ENCODE measurements around the gene STX18.

The STX18 gene

DNA sequence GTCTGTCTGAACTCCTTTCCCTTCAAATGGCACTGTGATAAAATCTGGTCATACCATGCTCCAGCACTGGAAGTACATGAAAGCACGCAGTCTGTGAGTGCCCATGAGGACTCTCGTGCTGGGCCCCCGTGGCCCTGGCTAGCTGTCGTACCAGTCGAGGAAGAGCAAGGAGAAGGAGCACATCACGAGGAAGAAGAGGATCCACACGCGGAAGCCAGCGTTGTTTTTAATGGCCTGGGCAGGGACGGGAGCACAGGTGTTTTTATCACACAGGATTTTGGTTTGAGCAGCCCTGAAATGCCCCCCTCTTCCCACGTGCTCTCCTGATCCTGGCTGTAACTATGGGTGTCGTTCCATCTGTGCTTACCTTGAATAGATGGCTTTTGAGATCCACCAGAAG, 122.0 kb downstream of the STX18 start:
- DNase-seq (ENCODE audit: low spot score) = no peak

DNA sequence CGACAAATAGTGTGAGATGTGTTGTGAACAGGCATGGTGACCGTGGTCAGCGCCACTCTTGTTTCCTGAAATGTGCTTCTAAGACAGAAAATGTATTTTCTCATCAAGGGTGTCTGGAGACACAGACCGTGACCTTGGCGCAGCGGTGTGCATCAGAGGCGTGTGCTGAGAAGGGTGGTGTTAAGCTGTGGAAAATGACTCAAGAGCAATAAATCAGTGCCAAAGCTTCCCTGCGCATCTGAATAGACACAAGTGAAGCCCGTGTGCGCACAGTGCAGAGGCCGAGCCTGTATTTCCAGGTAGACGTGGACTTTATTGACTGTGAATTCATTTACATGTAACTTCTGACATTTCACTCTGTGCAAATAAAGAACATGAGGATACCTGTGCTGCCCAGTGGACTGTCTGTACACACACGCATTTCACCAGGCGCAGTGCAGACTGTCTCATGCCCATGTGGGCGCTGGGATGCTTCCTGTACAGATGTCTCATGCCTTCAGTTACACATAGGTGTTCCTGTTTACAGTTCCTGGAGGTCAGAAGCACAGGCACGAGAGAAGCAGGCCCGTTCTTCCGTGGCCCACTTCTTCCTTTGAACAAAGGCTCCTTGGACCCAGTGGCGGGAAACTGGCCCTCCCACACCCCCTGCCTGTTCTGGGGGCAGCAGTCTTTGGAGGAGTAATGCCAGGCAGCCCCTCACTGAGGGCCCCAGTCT, 123.0 kb downstream of the STX18 start:
- no peak for DNase-seq (ENCODE audit: low spot score)

DNA sequence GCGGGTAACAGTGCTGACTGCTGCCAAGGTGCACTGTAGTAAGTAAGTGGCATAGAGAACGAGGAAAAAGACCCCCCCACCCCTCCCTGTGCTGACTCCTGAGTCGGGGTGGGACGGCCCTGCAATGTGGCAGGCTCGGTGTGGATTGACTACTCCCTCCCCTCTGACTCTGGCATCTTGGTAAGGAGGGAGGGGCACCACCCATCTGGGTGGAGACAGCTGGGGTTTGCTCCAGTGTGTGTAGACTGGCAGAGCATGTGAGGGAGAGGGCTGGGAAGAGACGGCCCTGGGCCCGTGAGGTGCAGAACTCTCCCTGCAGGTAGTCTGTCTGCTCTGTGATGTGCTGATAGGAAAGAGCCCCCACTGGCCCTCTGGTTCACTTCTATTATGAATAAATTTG, 124.0 kb downstream of the STX18 start:
- no peak for DNase-seq (ENCODE audit: low spot score)

DNA sequence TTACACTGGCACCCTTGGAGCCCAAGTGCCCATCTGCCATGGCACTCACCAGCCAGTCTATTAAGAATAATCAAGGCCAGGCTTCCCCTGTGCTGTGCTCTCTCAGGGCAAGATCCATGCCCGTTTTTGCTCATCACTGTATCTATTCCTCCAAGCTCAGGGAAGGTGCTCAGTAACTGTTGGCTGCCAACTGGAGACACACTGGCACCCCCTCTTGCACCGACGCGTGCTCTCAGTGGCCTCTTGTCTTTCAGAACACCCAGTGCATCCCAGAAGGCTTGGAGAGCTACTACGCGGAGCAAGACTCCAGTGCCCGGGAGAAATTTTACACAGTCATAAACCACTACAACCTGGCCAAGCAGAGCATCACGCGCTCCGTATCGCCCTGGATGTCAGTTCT, 124.9 kb downstream of the STX18 start:
- no peak for DNase-seq (ENCODE audit: low spot score)

DNA sequence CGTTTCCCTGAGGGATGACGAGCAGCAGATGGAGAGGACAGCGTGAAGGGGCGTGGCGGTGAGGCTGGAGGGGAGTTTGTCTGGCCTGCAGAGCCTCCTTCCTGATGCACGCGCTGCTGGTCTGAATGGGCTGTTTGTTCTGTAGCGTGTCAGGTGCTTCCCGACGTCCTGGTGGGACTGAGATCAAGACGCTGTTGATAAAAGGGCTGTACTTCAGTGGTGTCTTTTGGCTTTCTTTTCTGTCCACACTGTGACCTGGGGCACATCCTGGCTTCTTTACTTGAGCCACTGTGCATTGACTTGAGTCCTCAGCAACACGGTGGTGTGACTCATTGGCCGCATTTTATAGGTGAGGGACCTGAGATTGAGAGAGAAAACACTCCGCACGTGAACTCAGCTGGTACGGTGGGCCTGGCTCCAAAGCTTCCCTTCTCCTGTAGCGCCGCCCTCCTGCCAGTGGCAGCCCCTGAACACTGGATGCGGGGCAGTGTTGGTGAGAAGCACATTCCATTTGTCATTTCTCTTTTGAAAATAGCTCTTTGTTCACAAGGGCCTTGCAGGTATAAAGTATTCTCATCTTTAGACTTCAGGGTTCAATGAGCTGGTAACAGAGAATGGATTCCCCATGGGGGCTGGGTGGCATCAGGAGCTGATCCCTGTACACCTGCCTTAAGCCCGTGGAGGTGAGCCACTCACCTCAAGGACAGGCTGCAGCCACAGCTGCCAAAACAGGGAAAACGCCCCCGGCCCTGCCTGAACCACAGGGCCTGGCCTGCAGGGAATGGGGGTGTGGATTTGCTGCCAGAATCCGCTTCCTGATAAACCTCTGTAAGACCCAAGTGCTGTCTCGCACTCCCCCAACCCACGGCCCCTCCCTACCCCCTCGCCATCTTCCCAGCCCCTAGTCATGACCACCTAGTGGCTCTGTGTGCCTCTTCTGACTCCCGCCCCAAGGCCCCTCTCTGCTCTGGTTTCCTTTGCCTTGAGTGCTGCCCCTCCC, 125.7 kb downstream of the STX18 start:
- no peak for DNase-seq (ENCODE audit: low spot score)

DNA sequence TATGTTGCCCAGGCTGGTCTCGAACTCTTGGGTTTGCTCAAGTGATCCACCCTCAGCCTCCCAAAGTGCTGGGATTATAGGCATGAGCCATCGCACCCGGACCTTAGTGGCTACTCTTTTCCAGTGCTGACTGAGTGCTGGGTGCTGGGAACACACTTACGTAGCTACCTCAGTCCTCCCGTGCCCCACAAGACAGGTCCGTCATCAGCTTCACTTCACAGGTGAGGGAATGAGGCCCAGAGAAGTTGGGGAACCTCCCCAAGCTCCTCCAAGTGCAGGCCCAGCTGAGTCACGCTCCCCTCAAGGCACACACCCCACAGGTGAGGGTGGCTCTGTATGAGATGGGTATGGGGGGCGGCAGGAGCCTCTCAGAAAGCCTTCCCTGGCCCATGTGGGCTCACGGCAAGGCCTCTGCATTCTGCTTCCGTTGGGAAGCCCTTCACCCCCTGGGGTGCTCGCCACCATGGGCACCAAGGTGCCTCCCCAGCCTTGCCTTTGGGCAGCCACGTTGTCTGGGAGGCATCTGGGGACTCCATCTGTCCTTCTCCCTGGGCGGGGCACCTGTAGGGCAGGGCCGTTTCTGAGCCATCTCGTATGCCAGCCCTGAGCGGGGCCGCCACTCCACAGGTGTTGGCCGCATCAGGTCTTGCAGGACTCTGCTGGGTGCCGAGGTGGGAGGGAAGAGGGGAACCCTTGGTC, 126.6 kb downstream of the STX18 start:
- no peak for DNase-seq (ENCODE audit: low spot score)

DNA sequence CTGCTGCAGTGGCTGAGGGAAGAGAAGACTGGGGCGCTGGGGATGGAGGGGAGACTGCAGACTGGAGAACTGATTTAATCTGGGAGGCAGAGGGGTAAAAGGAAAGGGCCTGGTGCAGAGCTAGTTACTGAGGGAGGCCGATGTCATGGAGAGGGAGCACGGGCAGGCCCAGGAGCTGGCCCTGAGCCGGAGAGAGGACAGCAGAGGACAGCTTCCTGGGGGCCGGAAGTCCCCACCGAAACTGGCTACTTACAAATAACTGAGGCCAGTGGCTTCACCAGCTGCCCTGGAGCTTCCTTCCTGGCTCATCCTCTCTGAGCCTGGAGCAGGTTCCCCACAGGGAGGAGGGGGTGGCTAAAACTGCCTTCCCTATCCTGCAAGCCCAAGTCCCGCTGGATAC, 128.0 kb downstream of the STX18 start:
- DNase-seq (ENCODE audit: low spot score) = no peak

DNA sequence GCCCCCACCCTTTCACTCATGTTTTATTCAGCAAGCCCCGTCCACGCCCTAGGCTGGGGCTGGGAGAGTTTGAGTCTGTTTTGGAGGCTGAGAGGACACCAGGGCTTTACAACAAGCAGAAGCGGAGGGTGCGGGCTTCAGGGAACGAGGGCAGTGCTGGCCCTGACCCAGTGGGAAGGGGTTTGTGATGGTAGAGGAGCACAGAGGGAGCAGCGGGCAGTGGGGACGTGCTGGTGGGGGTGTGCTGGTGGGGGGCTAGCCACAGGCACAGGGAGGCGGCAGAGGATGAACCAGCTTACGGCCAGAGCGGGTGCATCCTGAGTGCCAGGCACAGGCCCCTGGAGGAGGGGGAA, 128.5 kb downstream of the STX18 start:
- DNase-seq (ENCODE audit: low spot score) = no peak

DNA sequence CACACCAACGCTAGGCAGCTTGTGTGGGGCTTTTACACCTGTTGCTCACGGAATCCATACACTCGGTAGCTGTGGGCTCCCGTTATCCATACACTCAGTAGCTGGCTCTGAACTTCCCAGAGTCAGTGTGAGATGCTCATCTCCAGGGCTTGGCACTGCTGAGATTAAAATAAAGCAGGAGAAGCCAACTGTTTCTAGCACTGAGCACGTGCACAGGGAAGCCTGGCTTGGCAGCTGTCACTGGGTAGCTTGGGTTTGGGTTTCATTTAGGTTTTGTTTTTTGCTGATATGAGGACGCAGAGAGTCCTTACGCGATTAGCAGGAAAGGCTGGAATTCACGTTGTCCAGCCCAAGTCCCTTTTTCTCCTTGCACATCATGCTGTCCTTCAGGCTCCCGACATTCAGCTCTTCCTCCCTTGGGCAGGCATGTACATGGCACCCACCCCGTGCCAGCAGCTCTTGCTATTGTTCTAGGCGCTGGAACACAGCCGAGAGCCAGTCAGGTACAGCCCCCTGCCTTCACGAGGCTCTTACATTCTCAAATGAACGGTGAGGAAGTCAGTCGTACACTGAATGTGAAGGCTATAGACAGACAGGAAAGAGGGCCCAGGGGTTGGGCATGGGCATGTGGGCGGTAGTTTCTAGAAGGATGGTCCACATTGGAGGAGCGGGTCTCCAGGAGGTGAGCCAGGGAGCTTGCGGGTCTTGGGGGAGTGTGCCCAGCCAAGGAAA, 129.0 kb downstream of the STX18 start:
- DNase-seq (ENCODE audit: low spot score) = no peak

DNA sequence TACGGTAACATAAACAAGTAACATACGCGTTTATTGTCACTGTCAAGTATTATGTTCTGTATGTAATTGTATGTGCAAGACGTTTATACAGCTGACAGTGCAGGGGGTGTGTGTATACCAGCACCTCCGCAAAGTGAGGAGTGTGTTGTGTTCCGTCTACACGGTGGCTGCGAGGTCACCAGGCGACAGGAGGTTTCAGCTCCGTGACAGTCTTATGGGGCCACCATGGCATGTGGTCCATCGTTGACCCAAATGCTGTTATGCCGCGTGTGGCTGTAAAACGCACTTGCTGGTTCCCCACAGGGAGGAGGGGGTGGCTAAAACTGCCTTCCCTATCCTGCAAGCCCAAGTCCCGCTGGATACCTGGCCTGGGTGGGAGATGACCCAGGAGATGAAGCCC, 129.9 kb downstream of the STX18 start:
- DNase-seq (ENCODE audit: low spot score) = no peak

DNA sequence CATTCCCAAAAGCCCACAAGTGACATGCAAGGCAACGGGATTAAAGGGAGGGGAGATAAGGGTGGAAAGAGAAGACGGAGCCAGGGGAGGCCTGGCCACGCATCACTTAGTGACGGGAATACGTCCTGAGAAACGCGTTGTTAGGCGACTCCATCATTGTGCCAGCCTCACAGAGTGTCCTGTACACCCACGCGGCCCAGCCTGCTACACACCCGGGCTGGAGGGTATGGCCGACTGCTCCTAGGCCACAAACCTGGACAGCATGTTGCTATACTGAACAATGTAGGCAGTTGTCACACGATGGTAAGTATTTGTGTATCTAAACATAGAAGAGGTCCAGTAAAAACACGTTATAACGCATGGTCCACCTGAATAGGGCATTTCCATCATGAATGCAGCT, 131.6 kb downstream of the STX18 start:
- DNase-seq (ENCODE audit: low spot score) = no peak

DNA sequence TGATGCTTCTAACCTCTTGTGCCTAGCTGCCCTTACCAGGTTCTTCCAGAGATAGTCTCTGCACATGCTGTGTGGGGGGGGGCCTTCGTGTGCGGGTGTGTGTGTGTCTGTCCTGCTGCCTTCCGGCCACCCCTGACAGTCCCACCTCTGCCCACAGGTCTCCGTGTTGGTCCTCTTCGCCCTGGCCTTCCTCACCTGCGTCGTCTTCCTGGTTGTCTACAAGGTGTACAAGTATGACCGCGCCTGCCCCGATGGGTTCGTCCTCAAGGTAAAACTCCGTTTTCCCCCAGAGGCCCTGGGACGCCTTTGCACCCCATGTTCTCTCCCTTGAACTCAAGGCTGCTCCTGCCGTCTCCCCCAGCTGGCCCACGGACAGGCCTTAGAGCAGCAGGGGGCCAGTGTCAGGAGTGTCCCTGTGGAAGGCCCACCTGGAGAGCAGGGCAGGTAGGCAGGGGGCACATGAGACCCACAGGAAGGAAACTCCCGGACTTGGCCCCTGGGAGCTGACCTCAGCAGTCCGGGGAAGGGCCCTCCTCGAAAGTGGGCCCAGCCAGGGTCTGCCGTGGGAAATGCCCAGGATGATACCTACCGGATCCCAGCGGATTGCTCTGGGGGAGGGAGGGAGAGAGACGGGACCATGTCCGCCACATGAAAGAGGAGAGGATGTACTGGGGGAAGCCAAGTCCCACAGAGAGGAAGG, 132.3 kb downstream of the STX18 start:
- DNase-seq (ENCODE audit: low spot score) = no peak

DNA sequence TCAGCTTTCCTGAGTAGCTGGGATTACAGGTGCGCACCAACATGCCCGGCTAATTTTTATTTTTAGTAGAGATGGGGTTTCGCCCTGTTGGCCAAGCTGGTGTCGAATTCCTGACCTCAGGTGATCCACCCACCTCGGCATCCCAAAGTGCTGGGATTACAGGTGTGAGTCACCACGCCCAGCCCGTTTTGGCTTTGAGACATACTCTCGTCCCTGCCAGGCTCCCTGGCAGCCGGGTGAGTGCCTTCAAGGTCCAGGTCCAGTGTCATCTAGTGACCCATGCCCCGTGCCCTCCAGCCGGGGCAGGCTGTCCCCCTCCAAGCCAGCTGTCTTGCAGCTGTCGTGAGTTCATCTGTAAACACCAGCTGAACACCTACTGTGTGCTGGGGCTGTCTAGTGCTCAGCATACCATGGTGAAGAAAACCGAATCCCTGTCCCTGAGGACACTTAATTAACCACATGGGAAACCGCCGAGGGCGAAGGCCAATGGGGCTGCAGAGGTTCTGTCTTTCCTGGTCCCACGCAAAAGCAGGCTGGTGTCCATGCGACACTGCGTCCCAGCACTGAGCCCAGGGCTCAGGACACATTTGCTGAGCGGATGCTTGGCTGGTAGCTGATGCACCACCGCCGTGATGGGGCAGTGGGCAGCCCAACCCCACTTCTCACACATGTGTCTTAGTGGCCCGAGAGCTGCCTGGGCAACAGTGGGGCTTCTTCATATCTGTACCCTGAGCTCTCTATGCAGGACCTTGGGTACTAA, 133.1 kb downstream of the STX18 start:
- no peak for DNase-seq (ENCODE audit: low spot score)

DNA sequence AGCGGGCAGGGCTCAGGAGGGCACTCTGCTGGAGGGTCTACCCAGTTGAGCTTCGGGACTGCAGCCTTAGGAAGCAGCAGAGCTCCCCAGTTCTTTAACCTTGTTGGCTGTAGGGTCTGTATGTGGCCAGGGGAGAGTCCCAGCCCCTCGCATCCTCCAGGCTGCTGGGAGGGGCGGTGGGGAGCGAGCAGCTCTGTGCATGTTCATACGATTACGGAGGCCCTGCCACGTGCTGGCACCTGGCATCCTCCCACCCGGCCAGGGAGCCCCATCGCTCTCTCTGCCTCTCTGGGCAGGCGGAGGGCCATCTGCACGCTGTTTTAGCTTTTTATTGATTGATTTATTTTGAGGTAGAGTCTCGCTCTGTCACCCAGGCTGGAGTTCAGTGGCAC, 133.7 kb downstream of the STX18 start:
- no peak for DNase-seq (ENCODE audit: low spot score)

DNA sequence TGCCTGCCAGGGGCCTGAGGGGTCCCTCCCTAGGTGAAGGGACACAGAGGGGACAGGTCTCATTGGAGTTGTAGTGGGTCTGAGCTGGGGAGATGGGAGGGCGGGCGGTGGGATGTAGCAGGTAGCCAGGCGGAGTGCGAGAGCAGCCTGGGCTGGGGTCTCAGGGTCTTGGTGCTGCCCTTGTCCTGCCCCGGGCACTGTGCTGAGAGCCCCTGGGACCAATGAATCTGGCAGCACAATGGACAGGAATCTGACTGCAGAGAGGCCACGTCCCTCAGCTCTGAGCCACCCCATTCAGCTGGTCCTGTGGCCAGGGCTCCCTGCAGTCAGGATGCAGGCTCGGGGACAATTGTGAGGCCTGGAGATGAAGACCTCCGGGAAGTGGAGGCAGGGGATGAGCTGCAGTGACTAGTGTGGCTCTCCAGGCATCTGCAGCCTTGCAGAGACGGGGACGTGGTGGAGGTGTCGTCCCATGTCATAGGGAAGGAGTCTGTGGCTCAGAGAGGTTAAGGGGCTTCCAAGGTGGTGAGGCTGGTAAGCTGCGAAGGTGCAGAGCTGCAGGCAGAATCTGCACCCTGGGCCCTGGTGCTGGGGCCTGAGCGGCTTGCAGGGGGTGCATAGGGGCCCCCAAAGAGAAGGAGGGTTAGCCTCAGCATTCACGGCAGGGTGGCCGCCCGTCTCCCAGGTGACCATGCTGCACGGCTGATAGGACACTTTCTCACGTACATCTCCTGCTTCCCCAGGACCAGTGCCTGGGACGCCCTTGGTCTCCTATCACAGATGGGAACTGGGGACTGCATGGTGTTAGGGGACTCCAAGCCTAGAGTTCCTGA, 134.3 kb downstream of the STX18 start:
- DNase-seq (ENCODE audit: low spot score) = no peak

DNA sequence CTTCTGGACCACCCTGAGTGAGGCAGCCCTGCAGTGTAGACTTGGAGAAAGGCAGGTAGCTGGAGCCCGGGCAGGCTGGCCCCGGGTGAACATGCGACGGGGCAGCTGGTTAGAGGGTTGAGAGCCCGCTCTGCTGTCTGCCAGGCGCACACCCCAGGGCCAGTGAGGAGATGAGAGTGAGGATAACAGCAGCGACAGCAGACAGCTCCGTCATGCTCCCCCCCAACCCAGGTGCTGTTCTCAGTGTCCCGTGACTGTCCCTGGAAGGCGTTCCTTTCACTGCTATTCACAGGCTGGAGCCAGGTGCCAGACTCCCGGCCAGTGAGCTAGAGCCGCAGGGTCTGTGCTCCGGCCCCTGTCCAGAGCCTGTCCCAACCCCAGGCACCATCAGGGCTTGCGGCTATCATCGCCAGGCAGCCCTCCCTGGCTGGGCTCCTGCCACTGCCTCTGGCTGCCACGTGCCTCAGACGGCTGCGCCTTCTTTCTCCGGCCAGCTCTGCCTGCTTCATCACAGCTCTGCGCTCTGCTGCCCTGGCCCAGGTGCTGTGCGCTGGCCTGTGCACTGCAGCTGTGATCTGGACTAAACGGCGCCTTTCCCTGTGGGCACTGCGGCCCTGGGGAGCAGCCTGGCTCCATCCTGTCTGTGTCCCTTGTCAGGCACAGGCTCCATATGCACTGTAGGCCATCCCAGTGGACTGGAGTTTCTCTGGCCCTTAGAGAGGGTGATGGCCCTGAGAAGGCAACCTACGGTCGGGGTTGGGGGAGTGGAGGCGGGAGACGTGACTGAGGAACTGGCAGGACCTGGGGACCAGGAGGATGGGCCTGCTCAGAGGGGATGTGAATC, 135.2 kb downstream of the STX18 start:
- DNase-seq (ENCODE audit: low spot score) = no peak

DNA sequence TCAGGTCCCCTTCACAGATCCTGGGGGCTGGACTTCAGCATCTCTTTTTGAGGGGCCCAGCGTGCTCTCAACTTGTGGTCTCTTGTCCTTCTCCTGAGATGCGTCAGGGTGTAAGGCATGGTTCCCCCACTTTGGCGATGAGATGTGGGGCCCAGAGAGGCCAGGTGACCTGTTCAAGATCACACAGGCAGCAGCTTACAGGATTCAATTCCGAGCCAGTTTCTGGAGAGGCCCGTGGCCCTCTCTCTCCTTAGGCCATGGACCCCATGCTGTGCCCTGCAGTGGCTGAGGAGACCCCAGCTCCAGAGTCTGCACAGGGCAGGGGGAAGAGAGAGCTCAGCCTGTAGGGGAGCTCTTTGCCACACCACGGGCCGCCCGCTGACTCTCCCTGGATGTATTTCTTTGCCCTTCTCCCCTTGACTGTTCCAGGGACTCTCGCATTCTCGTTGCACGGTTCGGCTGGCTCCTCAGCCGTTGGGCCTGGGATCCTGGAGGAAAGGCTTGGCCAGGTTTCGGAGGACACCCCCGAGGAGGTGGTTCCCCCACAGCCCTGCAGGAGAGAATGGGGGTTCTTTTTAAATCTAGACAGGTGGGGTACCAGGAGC, 136.4 kb downstream of the STX18 start:
- DNase-seq (ENCODE audit: low spot score) = no peak

DNA sequence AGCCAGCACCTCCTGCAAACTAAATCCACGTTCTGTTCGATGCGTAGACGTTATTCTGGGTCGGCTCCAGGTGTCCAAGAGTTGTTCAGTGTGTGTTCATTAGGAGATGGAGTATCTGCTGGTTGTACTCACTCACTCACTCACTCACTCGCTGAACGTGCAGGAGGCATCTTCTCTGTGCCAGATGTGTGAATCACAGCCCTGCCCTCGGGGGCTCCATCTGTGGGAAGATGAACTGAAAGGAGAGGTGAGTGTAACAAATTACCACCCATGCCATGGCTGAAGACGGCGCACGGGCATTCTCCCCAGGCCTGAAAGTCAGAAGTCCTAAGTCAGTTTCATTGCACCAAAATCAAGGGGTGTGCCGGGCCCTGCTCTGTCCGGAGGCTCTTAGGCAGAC, 138.9 kb downstream of the STX18 start:
- DNase-seq (ENCODE audit: low spot score) = no peak

Data from AG08396 (cell line).